Measurements from ENCODE around the gene PTP4A2. TPM values are rescaled to one million over a fixed set of nuclear protein-coding genes. Genes with fewer than 3 reads are reported as not detected.

PTP4A2 gene
- total RNA-seq, 1 experiment from 2014 or later = 169 TPM

DNA sequence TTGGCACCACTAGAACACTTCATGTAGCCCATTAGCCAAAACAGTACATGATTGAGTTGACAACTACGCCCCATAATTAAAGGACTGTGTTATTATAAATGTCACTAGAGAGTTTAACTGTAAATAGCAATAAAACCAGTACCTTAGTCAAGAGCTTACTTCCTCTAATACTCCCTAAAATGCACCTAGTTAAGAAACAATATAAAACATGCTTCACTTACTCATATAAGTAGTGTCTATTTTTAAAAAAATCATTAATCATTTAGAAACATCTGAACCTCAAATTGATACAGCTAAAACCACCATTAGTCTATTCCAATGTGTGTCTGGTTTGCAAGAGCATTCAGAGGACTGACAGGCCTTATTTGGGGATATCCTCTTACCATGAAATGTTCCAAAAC lies 25.3 kb downstream of the PTP4A2 start:
- Mint-ChIP-seq H3K4me1 (ENCODE audit: low read depth, unreplicated experiment) (no peaks in the 10 kb centered on the region), H3K4me3 (ENCODE audit: unreplicated experiment) (no peak overlapping the region), H3K27me3 (ENCODE audit: insufficient read depth, unreplicated experiment) (no peaks in the 10 kb centered on the region), H3K36me3 (ENCODE audit: insufficient read depth, unreplicated experiment) (peaks cover 59% of the 10 kb centered on the region), H3K27ac (ENCODE audit: unreplicated experiment) (no peak overlapping the region), H3K9me3 (ENCODE audit: unreplicated experiment) (no peaks in the 10 kb centered on the region)
- no peak for DNase-seq
- POLR2A ChIA-PET = interaction anchor here (0.5 kb wide), 1 partner anchor 26 kb away, joined by 9 read pairs; the partner anchor contains the start of gene PTP4A2
- TF ChIP-seq, protein P1, sequence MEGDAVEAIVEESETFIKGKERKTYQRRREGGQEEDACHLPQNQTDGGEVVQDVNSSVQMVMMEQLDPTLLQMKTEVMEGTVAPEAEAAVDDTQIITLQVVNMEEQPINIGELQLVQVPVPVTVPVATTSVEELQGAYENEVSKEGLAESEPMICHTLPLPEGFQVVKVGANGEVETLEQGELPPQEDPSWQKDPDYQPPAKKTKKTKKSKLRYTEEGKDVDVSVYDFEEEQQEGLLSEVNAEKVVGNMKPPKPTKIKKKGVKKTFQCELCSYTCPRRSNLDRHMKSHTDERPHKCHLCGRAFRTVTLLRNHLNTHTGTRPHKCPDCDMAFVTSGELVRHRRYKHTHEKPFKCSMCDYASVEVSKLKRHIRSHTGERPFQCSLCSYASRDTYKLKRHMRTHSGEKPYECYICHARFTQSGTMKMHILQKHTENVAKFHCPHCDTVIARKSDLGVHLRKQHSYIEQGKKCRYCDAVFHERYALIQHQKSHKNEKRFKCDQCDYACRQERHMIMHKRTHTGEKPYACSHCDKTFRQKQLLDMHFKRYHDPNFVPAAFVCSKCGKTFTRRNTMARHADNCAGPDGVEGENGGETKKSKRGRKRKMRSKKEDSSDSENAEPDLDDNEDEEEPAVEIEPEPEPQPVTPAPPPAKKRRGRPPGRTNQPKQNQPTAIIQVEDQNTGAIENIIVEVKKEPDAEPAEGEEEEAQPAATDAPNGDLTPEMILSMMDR (IDR thresholded peaks at IDR 0.05; ENCODE audit: insufficient read depth in 1 of 2, low read depth in 1 of 2, low read length in 1 of 2, severe bottlenecking in 1 of 2, unreplicated experiment in 1 of 2) = no peak
- intact Hi-C loops (cut with micrococcal nuclease; ENCODE audit: unreplicated experiment) = no loop called here
- no peaks in the 10 kb centered on the region for H3K9me3 ChIP-seq
- no peaks in the 10 kb centered on the region for H3K36me3 ChIP-seq (ENCODE audit: control insufficient read depth, insufficient read depth, low read length)
- no TSS peak for BruUV-seq (replicated peaks)
- H3K27me3 ChIP-seq (replicated peaks; ENCODE audit: control insufficient read depth, insufficient read depth, low read length) = no peaks in the 10 kb centered on the region
- CTCF ChIA-PET = interaction anchor here (0.8 kb wide), 1 partner anchor 10 kb away, joined by 4 read pairs; no protein-coding TSS in a partner anchor
- no peak overlapping the region for H3K4me3 ChIP-seq (ENCODE audit: low read depth, low read length)
- H3K4me1 ChIP-seq = peaks cover 13% of the 10 kb centered on the region

DNA sequence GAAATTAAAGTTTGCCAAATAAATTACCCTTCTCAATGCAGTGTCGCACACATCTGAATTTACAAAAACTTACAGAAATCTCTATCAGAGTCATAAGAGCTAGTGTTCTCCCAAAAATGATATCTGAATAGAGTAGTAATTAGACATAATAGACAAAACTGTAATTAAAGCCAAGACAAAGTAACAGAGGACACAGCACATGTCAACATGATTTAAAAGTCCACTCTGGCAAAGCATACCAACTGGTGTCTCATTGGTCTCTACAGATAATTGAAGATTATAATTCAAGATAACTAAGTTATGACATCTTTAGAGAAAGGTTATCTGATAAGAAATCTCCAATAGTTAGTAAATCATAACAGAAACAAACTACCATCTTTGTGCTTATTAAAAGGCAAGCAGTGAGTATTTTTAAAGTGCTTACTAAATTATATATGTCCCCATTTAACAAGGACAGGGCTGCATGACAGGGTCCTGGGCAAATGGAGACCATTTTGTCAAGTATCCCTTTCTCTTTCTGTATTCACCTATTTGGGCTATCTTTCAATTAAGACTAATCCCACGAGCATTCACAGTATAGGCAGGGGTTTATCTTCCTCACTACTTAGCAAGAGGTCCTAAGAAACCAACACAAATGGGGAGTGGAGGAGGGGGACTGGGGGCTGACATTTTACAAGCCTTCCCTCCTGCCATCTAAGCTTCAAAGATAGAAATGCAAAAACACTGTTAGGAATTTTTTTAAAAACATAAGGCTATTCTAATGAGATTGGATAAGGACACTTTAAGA lies 26.0 kb downstream of the PTP4A2 start:
- no peak overlapping the region for H3K4me3 Mint-ChIP-seq (ENCODE audit: unreplicated experiment)
- H3K36me3 Mint-ChIP-seq (ENCODE audit: insufficient read depth, unreplicated experiment) = peaks cover 60% of the 10 kb centered on the region
- H3K9me3 Mint-ChIP-seq (ENCODE audit: unreplicated experiment) = no peaks in the 10 kb centered on the region
- no peak overlapping the region for H3K4me3 ChIP-seq (ENCODE audit: low read depth, low read length)
- H3K27ac Mint-ChIP-seq (ENCODE audit: unreplicated experiment) = no peak overlapping the region
- peaks cover 13% of the 10 kb centered on the region for H3K4me1 ChIP-seq
- no peak for DNase-seq
- TF ChIP-seq, protein P1 (IDR thresholded peaks at IDR 0.05; ENCODE audit: insufficient read depth in 1 of 2, low read depth in 1 of 2, low read length in 1 of 2, severe bottlenecking in 1 of 2, unreplicated experiment in 1 of 2) = no peak
- H3K9me3 ChIP-seq = no peaks in the 10 kb centered on the region
- intact Hi-C loops (cut with micrococcal nuclease; ENCODE audit: unreplicated experiment) = no loop called here
- H3K27me3 ChIP-seq (replicated peaks; ENCODE audit: control insufficient read depth, insufficient read depth, low read length) = no peaks in the 10 kb centered on the region
- no peaks in the 10 kb centered on the region for H3K4me1 Mint-ChIP-seq (ENCODE audit: low read depth, unreplicated experiment)
- peaks cover 1% of the 10 kb centered on the region; the same call in 1 of the 2 replicates for H3K36me3 ChIP-seq (ENCODE audit: control insufficient read depth, insufficient read depth, low read length)
- BruUV-seq (replicated peaks) = no TSS peak
- ChIA-PET CTCF (interaction anchor here (0.6 kb wide), 1 partner anchor 31 kb away, joined by 3 read pairs; no protein-coding TSS in a partner anchor), POLR2A (no interaction called here)
- H3K27me3 Mint-ChIP-seq (ENCODE audit: insufficient read depth, unreplicated experiment) = no peaks in the 10 kb centered on the region

DNA sequence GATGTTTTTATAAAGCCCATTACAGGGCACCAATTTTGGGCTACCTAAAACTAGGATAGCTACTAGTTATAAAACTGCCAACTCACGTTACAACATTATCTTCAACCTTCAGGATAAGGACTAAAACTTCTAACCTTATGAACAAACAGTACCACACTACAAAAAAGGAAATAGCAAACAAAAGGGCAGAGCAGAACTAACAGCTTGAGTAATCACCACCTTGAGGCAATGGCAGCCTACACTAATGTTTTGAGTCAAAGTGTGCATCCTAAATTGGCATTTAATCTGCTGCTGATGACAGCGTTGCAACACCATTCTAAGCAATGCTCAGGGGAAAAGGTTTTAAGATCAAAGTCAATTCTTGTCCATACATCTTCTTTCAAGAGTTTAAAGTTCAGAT lies 27.2 kb downstream of the PTP4A2 start:
- ChIA-PET CTCF (interaction anchor here (1.1 kb wide), 1 partner anchor 53 kb away, joined by 5 read pairs; no protein-coding TSS in a partner anchor), POLR2A (interaction anchor here (0.6 kb wide), 1 partner anchor 143 kb away, joined by 3 read pairs; no protein-coding TSS in a partner anchor)
- Histone ChIP-seq H3K4me3 (ENCODE audit: low read depth, low read length) (no peak overlapping the region), H3K4me1 (peaks cover 13% of the 10 kb centered on the region), H3K36me3 (ENCODE audit: control insufficient read depth, insufficient read depth, low read length) (peaks cover 2% of the 10 kb centered on the region; the same call in 1 of the 2 replicates), H3K27me3 (replicated peaks; ENCODE audit: control insufficient read depth, insufficient read depth, low read length) (no peaks in the 10 kb centered on the region), H3K9me3 (no peaks in the 10 kb centered on the region)
- Mint-ChIP-seq H3K4me3 (ENCODE audit: unreplicated experiment) (no peak overlapping the region), H3K27me3 (ENCODE audit: insufficient read depth, unreplicated experiment) (no peaks in the 10 kb centered on the region), H3K36me3 (ENCODE audit: insufficient read depth, unreplicated experiment) (peaks cover 60% of the 10 kb centered on the region), H3K9me3 (ENCODE audit: unreplicated experiment) (no peaks in the 10 kb centered on the region), H3K4me1 (ENCODE audit: low read depth, unreplicated experiment) (no peaks in the 10 kb centered on the region), H3K27ac (ENCODE audit: unreplicated experiment) (no peak overlapping the region)
- BruUV-seq (replicated peaks) = no TSS peak
- TF ChIP-seq, protein P1 (IDR thresholded peaks at IDR 0.05; ENCODE audit: insufficient read depth in 1 of 2, low read depth in 1 of 2, low read length in 1 of 2, severe bottlenecking in 1 of 2, unreplicated experiment in 1 of 2) = no peak
- peak in 1 of 2 experiments; percentile 24 for DNase-seq
- intact Hi-C loops (cut with micrococcal nuclease; ENCODE audit: unreplicated experiment) = no loop called here

Measured in Caco-2 (cell line).